ENCODE results near the gene METTL14.

The METTL14 gene

GRCh38 chr4:118734491-118735205, 49.5 kb downstream of the METTL14 start:
- no peak for DNase-seq (ENCODE audit: low read depth)

DNA sequence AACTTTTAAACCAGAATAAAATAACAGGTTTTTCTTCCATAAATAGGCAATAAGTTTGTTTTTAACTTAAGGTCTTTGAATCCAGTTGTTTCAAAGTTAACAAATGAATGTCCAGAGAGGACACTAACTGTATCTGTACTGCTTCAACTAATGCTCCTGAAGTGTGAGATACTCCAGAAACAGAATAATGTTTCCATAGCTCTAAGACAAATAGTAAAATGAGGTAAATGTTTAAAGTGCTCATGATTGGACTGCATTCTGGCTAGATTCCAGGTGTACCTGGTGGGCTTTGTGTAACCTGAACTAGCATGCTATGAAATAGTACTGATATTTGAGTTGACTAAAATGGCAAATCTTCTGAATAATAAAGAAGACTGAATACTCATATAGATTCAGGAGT, 51.7 kb downstream of the METTL14 start:
- no peak for DNase-seq (ENCODE audit: low read depth)

DNA sequence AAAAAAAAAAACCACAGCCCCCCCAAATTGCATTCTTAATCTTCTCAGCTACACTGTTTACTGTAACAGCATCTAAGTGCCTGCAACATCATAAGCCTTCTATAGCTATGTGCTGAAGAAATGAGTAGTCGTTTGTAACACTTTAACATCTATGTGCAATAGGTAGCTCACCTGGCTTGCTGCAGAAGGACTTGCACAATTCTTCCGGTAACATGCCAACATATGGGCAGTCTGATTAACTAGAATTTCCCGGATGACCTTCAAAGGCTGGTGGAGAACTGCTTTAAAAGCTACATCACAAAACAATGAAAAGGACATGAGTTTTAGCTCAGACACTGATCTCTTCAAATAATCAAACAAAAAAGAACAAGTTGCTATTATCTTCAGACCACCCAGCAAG, 52.9 kb downstream of the METTL14 start:
- DNase-seq (ENCODE audit: low read depth) = no peak

GRCh38 chr4:118739022-118739713, 54.0 kb downstream of the METTL14 start:
- no peak for DNase-seq (ENCODE audit: low read depth)

- no peak for DNase-seq (ENCODE audit: low read depth)
Measured at GRCh38 chr4:118740869-118741268, 55.7 kb downstream of the METTL14 start.

- no peak for DNase-seq (ENCODE audit: low read depth)
Measured at GRCh38 chr4:118741301-118741855, 56.2 kb downstream of the METTL14 start.

DNA sequence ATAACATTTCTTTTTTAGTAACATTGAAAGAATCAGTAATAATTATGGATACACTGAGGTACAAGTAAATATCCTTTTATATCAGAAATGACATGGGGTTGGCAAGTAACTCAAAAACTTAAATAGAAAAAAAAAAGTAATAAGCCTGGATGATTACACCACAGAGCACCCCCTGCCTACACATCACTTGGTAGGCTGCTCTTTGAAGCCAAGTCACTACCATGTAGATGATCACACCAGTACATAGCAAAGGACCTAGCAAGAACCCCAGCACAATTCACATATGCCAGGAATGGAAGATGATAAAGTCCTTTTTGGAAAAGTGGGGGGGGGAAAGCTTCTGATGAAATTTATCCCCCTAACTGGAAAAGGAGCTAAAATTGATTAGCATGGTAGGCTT, 56.9 kb downstream of the METTL14 start:
- DNase-seq (ENCODE audit: low read depth) = no peak

DNA sequence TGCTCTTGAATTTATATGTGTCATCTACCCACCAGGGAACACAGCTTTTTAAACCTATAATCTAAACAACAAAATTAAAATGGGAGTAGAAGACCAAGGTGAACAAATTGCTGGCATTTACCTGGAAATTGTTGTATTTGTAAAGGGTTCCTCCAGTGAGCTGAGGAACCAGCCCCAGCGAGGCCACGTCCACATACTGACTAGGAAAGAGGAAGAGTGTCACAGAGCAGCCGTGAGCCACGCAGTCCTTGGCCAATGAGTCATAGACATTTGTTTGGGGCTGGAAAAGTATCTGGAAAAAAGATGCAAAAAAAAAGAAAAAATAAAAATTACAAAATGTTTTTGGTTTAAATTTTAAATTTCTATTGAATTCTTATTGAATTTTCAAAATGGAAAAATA, 58.7 kb downstream of the METTL14 start:
- DNase-seq (ENCODE audit: low read depth) = no peak

DNA sequence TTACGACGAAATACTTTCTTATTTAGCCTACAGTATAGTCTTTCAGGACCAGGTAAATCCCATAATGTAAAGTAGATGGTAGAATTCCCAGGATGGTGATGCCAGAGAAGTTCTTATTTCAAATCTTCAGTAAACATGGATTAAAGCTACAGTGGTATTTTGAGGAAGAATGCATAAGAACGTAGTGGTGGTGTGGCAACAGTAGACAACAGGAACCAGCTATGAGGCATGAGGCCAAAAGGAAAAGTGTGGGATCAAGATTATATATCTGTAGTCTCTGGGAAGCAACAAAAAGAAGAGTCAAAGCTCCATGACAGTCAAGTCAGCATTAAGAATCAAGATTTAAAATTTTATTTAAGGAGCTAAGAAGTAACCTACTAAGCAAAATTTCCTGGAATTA, 60.2 kb downstream of the METTL14 start:
- DNase-seq (ENCODE audit: low read depth) = no peak

GRCh38 chr4:118746251-118746919, 61.2 kb downstream of the METTL14 start:
- DNase-seq (ENCODE audit: low read depth) = no peak

DNA sequence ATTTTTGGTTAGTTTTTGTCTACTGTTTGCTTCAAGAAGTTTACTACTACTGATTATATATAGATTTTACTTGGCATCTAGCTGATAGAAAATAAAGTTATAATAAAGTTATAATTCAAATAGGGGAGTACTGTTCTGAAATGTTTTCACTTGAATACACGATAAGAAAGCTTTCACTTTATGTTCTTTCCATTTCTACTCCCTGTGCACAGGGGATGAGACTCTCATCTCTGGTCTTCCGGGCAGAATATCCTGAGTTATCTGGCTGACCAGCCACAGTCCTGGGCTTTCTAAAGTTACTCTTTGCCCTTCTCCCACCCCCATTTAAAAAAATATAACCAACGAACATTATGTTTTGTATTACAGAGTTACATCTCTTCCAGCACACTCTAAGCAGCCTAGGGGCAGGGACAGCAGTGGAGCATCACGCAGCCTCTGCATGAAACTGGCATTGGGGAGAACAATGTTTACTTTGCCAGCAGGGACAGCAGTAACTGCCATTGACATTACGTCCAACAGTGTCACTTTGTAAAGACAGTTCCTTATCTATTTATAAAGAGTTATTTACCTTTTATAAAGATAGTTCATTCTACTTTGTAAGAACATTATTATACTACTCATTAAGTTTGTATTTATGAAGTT, 64.3 kb downstream of the METTL14 start:
- no peak for DNase-seq (ENCODE audit: low read depth)

GRCh38 chr4:118751629-118752323, 66.6 kb downstream of the METTL14 start:
- DNase-seq (ENCODE audit: low read depth) = no peak

- no peak for DNase-seq (ENCODE audit: low read depth)
Measured at GRCh38 chr4:118752551-118752950, 67.4 kb downstream of the METTL14 start.

DNA sequence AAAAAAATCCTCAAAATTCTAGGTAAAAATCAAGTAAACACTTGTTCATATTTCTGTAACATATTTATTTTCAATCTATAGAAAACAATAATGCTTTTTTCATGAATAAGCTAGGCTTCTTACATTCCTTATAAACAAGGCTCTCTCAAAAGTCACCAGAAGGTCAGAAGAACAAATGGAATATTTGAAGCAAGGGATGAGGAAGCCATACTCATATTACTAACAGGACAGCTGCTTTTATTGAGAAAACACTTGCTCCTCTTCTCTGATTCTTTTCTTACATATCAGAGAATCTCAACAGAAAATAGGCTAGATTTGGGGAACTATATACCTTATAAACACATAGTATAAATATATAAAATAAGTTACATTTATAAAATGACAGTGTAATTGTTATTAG, 67.9 kb downstream of the METTL14 start:
- DNase-seq (ENCODE audit: low read depth) = no peak

GRCh38 chr4:118753685-118754084, 68.5 kb downstream of the METTL14 start:
- DNase-seq (ENCODE audit: low read depth) = no peak

GRCh38 chr4:118754890-118755289, 69.7 kb downstream of the METTL14 start:
- no peak for DNase-seq (ENCODE audit: low read depth)

DNA sequence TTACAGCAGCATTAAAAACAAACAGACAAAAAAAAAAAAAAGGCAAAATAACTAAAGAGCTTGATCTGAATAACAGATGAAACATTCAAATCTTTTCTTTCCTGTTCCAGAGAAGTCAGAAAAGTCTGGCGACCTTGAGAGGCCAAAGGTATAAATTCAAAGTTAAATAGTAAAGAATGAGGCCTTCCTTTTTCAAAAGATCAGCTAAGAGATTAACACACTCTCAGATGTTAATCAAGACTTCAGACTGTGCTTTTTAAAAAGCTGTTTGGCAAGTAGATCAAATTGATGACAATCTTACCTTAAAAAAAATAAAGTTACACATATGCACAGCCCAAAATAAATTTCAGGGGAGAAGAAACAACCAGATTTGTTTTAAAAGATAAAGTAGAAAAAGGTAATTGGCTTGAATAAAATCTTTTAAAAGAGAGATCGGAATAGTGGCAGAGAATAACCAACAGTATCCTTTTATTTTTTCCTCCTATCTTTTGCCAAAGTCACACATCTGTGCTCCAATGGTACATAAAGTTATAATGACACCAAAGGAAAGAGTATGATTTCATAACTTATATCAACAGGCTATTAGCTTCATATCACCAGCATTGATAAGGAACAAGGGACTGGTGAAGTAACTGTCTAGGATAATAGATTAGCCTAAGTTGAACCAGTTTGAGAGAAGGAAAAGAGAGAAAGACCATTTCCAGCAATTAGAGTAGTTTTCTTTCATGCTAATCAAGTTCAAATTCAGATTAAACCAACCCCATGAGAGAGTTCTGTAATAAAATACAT, 70.4 kb downstream of the METTL14 start:
- DNase-seq (ENCODE audit: low read depth) = no peak

- no peak for DNase-seq (ENCODE audit: low read depth)
Measured at GRCh38 chr4:118756429-118756828, 71.2 kb downstream of the METTL14 start.

- DNase-seq (ENCODE audit: low read depth) = no peak
Measured at GRCh38 chr4:118756958-118757357, 71.8 kb downstream of the METTL14 start.

DNA sequence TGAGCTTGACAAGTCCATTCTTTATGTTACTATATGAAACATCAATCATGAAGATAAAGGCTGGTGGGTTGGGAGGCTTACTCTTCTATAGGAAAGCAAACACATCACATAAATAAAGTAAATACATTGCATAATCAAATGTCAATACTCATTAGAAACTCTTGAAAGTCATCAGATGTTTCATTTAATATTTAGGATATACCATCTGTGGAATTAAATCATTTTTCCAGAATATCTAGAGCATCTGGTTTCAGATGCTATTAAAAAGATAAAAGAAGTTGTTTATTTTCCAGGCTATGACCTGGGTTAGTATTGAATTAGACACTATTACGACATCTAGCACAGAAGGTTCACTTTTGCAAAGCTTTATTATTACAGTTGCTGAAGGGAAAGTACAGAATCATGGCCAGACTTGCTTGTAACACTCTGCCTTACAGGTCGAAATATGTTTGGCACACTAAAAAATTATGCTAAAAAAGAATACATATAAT, 72.6 kb downstream of the METTL14 start:
- no peak for DNase-seq (ENCODE audit: low read depth)

DNA sequence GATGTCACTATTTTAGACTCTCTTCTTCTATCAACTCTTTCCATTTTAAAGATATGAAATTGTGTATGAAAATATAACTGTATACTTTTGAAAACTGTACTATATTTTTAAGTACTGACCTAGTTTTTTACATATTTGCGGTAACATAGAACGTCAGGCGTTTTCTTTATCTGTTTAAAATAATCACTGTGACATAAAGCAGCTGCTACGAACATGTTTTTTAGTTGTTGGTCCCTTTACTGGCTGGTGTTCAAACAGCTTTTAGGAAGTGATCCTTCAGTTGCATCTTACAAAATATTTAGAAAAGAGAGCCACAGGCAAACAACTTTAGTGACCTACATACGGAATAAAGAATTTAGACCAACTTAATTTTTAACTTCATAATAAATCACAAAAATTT, 73.1 kb downstream of the METTL14 start:
- DNase-seq (ENCODE audit: low read depth) = no peak
